Measurements from ENCODE around the gene SOX2.

GRCh38 chr3:181687190-181687589, 24.5 kb upstream of the SOX2 start:
- TF ChIP-seq ZNF274 (IDR thresholded peaks at IDR 0.05; ENCODE audit: low read depth, low read length): no peak
- no peak for TF ChIP-seq YY1 (IDR thresholded peaks at IDR 0.05; ENCODE audit: insufficient read depth, insufficient read length)
